ENCODE data around the gene KCTD1.

The KCTD1 gene

GRCh38 chr18:26460449-26461091 lies 87.8 kb downstream of the KCTD1 start:
- H3K27ac ChIP-seq, result no peak overlapping the region
- TF ChIP-seq, protein P1, sequence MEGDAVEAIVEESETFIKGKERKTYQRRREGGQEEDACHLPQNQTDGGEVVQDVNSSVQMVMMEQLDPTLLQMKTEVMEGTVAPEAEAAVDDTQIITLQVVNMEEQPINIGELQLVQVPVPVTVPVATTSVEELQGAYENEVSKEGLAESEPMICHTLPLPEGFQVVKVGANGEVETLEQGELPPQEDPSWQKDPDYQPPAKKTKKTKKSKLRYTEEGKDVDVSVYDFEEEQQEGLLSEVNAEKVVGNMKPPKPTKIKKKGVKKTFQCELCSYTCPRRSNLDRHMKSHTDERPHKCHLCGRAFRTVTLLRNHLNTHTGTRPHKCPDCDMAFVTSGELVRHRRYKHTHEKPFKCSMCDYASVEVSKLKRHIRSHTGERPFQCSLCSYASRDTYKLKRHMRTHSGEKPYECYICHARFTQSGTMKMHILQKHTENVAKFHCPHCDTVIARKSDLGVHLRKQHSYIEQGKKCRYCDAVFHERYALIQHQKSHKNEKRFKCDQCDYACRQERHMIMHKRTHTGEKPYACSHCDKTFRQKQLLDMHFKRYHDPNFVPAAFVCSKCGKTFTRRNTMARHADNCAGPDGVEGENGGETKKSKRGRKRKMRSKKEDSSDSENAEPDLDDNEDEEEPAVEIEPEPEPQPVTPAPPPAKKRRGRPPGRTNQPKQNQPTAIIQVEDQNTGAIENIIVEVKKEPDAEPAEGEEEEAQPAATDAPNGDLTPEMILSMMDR (IDR thresholded peaks at IDR 0.05), result no peak
- TF ChIP-seq ZFX (IDR thresholded peaks at IDR 0.05; ENCODE audit: borderline replicate concordance), result no peak

DNA sequence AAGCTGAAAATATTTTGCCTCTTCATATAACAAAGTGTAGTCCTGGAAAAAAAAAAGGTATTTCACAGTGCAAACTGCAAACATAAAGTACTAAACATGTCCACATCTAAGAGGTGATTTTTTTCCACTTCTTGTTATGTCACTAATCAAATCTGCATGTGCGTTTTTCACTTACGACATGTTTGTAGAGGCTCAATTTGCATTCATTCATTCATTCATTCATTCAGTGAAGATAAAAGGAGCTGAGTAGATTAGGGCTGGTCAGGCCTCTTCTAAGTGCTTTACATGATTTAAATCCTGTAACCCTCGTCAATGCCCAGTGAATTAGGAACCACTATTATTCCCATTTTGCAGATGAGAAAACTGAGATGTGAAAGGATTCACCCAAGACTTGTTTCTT lies 88.5 kb downstream of the KCTD1 start:
- no peak for TF ChIP-seq ZFX (IDR thresholded peaks at IDR 0.05; ENCODE audit: borderline replicate concordance)
- TF ChIP-seq, protein P1 (IDR thresholded peaks at IDR 0.05), result no peak
- no peak overlapping the region for H3K27ac ChIP-seq

DNA sequence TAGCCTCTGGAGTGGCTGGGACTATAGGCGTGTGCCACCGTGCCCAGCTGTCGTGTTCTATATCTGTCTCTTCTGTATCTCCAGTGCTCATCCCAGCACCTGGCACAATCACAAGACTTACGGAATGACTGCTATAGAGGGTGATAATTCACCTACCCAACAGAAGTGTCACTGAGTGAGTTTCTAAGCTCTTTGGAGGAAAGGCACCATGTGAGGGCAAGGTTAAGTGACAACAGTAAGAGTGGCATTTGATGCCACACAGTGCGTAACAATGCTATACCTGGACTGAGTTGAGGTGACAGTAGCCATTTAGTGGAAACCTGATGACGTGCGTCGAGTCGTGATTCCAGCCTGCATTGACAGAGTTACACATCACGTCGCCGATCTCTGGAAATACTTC lies 89.0 kb downstream of the KCTD1 start:
- no peak overlapping the region for H3K27ac ChIP-seq
- TF ChIP-seq, protein P1 (IDR thresholded peaks at IDR 0.05), result no peak
- TF ChIP-seq ZFX (IDR thresholded peaks at IDR 0.05; ENCODE audit: borderline replicate concordance), result no peak

DNA sequence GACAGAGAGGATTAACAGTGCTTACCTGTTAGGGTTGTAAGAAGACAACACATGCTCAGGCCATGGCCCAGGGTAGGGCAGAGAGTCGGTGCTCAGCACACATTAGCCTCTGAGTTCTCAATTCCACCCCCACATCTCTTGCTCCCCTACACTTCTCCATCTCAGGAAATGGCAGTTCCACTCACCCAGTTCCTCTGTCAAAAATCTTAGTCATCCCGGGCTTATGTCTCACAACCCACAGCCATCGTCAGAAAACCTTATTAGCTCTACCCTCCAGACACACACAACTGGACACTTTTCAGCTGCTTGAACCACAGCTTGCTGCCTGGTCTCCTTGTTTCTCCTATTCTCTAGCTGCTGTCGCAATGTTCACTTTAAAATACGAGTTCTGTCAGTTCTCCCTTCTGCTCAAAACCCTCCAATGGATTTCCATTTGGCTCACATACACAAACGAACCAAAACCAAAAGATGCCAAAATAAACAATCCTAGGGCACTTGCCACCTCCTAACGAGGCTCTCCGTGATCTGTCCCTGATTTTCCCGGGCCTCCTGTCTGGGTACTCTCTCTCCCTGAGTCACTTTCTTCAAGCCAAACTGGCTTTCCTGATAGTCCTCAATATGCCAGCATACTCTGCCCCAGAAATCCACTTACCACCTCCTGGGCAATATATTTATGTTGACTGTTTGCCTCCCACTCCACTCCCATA lies 89.7 kb downstream of the KCTD1 start:
- H3K27ac ChIP-seq, result no peak overlapping the region
- no peak for TF ChIP-seq ZFX (IDR thresholded peaks at IDR 0.05; ENCODE audit: borderline replicate concordance)
- TF ChIP-seq, protein P1 (IDR thresholded peaks at IDR 0.05), result no peak

DNA sequence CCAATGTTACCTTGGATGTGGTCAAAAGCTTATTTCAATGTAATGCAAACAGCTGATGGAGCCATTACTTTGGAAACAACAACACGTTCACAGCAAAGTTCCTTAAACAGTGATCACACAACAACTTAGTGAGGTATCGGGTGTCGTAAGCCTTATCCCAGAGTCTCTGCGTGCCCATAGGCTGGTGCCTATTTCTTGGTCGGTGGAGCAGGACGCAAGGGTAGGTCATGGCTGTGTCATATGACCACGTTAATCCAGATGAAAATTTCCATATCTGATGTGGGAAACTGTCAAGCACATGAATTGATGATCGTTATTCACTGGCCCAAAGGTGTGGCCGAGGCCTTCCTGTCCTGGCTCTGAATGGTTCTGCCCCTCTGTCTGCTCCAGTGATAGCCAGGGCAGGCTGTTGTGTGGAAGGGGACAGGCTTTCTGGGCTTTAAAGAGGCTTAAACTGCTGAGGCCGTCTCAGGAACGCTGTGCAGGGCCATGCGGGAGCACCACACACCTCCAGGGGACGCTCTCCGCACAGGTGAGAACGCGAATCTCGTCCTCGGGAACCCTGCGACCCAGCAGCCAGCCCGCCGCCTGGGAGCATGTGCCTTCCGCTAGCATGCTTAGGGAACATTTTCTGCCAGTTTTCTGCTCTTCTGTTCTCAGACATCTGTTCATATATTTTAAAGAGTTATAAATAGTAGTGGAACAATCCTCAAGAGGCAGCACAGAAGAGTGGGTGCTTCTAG lies 90.6 kb downstream of the KCTD1 start:
- H3K27ac ChIP-seq, result no peak overlapping the region
- TF ChIP-seq, protein P1 (IDR thresholded peaks at IDR 0.05), result no peak
- no peak for TF ChIP-seq ZFX (IDR thresholded peaks at IDR 0.05; ENCODE audit: borderline replicate concordance)

GRCh38 chr18:26457195-26457594 lies 91.2 kb downstream of the KCTD1 start:
- TF ChIP-seq ZFX (IDR thresholded peaks at IDR 0.05; ENCODE audit: borderline replicate concordance), result no peak
- no peak overlapping the region for H3K27ac ChIP-seq

- no peak for TF ChIP-seq ZFX (IDR thresholded peaks at IDR 0.05; ENCODE audit: borderline replicate concordance)
- TF ChIP-seq, protein P1 (IDR thresholded peaks at IDR 0.05), result no peak
- no peak overlapping the region for H3K27ac ChIP-seq
Observed at GRCh38 chr18:26456070-26456491, 92.3 kb downstream of the KCTD1 start.
